ENCODE data around the gene CRTC2.

Gene CRTC2

GRCh38 chr1:153941826-153942725 lies 16.3 kb downstream of the CRTC2 start:
- TF ChIP-seq CTCF (IDR thresholded peaks at IDR 0.05; ENCODE audit: control insufficient read depth, extremely low read depth, insufficient read depth): no peak
- H3K4me3 ChIP-seq (ENCODE audit: low read depth, low read length): no peak overlapping the region
- DNase-seq (ENCODE audit: low read depth): no peak

DNA sequence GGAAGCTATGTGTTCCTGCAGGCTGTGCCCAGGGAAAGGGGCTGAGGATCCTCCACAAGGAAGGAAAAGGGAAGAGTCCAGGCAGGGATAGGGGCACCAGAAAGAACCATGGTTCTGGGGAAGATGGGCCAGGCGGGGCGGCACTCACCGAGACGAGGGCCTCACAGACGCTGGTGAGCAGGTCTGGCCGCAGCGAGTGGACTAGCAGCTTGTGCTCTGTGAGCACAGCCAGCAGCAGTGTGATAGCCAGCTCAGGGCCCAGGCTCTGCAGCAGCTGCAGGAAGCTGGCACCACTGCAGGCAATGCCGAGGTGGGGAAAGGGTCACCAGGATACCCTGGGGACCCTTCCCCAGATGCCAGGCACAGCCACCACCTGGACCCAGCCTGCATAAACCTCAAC lies 17.7 kb downstream of the CRTC2 start:
- DNase-seq (ENCODE audit: low read depth): no peak
- no peak for TF ChIP-seq CTCF (IDR thresholded peaks at IDR 0.05; ENCODE audit: control insufficient read depth, extremely low read depth, insufficient read depth)
- H3K4me3 ChIP-seq (ENCODE audit: low read depth, low read length): no peak overlapping the region

DNA sequence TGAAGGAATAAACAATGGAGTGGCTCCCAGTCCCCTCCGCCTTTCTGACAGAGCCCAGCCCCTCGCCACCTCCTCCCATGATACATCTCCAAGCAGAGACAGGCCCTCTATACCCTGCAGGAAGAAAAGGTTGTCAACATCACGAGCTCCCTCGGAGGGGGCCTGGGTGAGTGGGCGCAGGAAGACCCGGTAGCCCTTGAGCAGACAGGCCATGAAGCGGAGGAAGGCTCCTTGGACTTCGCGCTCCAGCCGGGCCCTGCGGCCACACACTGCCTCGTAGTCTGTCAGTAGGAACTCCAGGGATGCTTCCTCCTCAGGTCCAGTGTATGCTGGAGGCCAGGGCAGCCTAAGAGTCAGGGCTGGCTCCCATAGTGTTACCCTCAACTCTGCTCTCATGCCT lies 18.9 kb downstream of the CRTC2 start:
- no peak for TF ChIP-seq CTCF (IDR thresholded peaks at IDR 0.05; ENCODE audit: control insufficient read depth, extremely low read depth, insufficient read depth)
- H3K4me3 ChIP-seq (ENCODE audit: low read depth, low read length): no peak overlapping the region
- no peak for DNase-seq (ENCODE audit: low read depth)

GRCh38 chr1:153938996-153939395 lies 19.4 kb downstream of the CRTC2 start:
- DNase-seq (ENCODE audit: low read depth): no peak
- TF ChIP-seq CTCF (IDR thresholded peaks at IDR 0.05; ENCODE audit: control insufficient read depth, extremely low read depth, insufficient read depth): no peak
- no peak overlapping the region for H3K4me3 ChIP-seq (ENCODE audit: low read depth, low read length)

DNA sequence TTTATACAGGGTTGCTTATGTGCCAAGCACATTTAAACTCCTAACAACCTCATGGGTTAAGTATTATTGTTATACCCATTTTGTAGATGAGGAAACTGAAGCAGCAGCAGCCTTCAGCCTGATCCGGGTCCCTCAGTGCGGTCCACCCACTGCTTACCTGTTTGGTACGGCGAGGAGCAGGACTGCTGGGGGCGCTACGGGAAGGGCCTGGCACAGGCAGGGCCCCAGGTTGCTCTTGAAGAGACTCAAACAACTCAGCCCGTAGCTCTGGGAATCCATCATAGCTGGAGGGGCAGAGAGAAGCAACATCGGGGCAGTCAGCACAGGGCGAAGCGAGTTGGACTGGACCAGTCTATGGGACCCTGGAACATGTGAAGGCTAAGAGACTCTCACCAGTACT lies 21.1 kb downstream of the CRTC2 start:
- DNase-seq (ENCODE audit: low read depth): no peak
- H3K4me3 ChIP-seq (ENCODE audit: low read depth, low read length): no peak overlapping the region
- TF ChIP-seq CTCF (IDR thresholded peaks at IDR 0.05; ENCODE audit: control insufficient read depth, extremely low read depth, insufficient read depth): no peak

- no peak overlapping the region for H3K4me3 ChIP-seq (ENCODE audit: low read depth, low read length)
- TF ChIP-seq CTCF (IDR thresholded peaks at IDR 0.05; ENCODE audit: control insufficient read depth, extremely low read depth, insufficient read depth): no peak
- no peak for DNase-seq (ENCODE audit: low read depth)
Observed at GRCh38 chr1:153936011-153936802, 22.2 kb downstream of the CRTC2 start.
